Bronchial epithelial cell (primary cell): ENCODE measurements around the gene VAV3. TPM values are rescaled to one million over a fixed set of nuclear protein-coding genes. Genes with fewer than 3 reads are reported as not detected.

Source experiments
- DNase-seq: peaks from one replicate; pipeline ENCODE4 v3.0.0-alpha.2; 2010; ENCODE audit warnings: low read depth
- FAIRE-seq: peaks from 2 replicates; lab custom pipeline; 2011; peaks lifted over from hg19 to GRCh38; lab: Jason Lieb, UNC
- H3K27me3 ChIP-seq: 2 replicates; pipeline ENCODE4 v1.5.1; 2011; ENCODE audit warnings: low read length; ENCODE audit not compliant: control insufficient read depth, insufficient read depth
- H3K36me3 ChIP-seq: 2 replicates; pipeline ENCODE4 v1.5.1; 2011; ENCODE audit warnings: low read length; ENCODE audit not compliant: control insufficient read depth, insufficient read depth
- H3K4me3 ChIP-seq: 2 replicates; pipeline ENCODE4 v1.5.1; 2011; ENCODE audit warnings: mild to moderate bottlenecking, low read depth, low read length, control low read depth
- CTCF ChIP-seq: IDR thresholded peaks from 2 replicates; pipeline ENCODE4 v1.5.1; 2011; ENCODE audit warnings: mild to moderate bottlenecking, moderate library complexity, low read length, control low read depth, inconsistent platforms; ENCODE audit not compliant: insufficient read depth, severe bottlenecking
- total RNA-seq: library from RNA; depleted of rRNA; stranded (reverse); fragments of >200 nt; gene quantifications from 2 replicates; pipeline ENCODE4 v1.2.1, GENCODE V29; 2014

Gene VAV3
- total RNA-seq, 1 donor from 2014 or later, result 10.5 TPM

GRCh38 chr1:107622535-107622934 lies 342.4 kb downstream of the VAV3 start:
- H3K27me3 ChIP-seq, result no peaks in the 10 kb centered on the region
- no peaks in the 10 kb centered on the region for H3K36me3 ChIP-seq
- no peak overlapping the region for H3K4me3 ChIP-seq
- FAIRE-seq (no peak), DNase-seq (no peak)
- TF ChIP-seq CTCF, result no peak

DNA sequence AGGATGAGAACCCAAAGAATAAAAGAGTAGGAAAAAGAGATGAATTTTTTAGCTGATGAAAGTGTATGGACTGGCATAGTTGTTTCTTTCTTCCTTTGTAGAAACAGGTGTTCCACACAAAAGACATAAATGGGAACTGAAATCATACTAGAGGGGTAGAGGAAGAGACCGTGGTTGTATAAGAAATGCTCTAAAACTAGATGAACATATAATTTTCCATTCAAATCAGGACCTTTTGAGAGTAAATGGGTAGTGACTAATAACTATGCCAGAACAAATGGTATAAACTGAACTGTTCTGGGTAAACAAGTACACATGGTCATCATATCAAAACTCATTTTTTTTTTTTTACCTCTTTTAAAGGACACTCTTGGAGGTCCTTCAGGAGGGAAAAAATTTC lies 344.2 kb downstream of the VAV3 start:
- no peak for DNase-seq
- no peak for FAIRE-seq
- no peaks in the 10 kb centered on the region for H3K27me3 ChIP-seq
- H3K4me3 ChIP-seq, result no peak overlapping the region
- no peak for TF ChIP-seq CTCF
- H3K36me3 ChIP-seq, result no peaks in the 10 kb centered on the region

DNA sequence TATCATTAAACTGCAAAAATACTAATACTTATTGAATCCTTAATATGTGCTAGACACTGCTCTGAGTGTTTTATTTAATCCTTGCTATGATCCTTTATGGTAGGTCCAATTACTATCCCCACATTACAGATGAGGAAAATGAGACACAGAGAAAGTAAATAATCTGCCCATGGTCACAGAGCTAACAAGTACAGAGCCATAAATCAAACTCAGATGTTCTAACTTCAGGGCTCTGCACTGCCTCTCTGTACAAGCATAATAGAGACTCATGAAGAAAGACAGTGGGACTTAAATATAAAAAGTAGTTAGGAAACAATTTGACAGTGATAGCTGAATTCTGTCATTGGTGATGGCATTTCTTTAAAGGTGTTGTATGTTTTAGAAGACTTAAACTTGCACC lies 346.4 kb downstream of the VAV3 start:
- FAIRE-seq, result no peak

GRCh38 chr1:107617921-107618320 lies 347.1 kb downstream of the VAV3 start:
- Histone ChIP-seq H3K36me3 (no peaks in the 10 kb centered on the region), H3K4me3 (no peak overlapping the region), H3K27me3 (no peaks in the 10 kb centered on the region)
- no peak for TF ChIP-seq CTCF
- FAIRE-seq, result no peak
- DNase-seq, result no peak

More for the DNA sequence above, 346.4 kb downstream of the VAV3 start:
- H3K27me3 ChIP-seq, result no peaks in the 10 kb centered on the region
- no peak for DNase-seq
- no peak for TF ChIP-seq CTCF
- no peaks in the 10 kb centered on the region for H3K36me3 ChIP-seq
- H3K4me3 ChIP-seq, result no peak overlapping the region

GRCh38 chr1:107617456-107617855 lies 347.5 kb downstream of the VAV3 start:
- H3K4me3 ChIP-seq, result no peak overlapping the region
- H3K27me3 ChIP-seq, result no peaks in the 10 kb centered on the region
- TF ChIP-seq CTCF, result no peak
- no peak for FAIRE-seq
- no peak for DNase-seq
- H3K36me3 ChIP-seq, result no peaks in the 10 kb centered on the region

- DNase-seq, result no peak
- TF ChIP-seq CTCF, result no peak
- no peak for FAIRE-seq
These were observed 355.2 kb downstream of the VAV3 start for GRCh38 chr1:107609808-107610207.

More at GRCh38 chr1:107609808-107610207, 355.2 kb downstream of the VAV3 start:
- H3K27me3 ChIP-seq, result no peaks in the 10 kb centered on the region
- no peaks in the 10 kb centered on the region for H3K36me3 ChIP-seq
- H3K4me3 ChIP-seq, result no peak overlapping the region
